SK-N-SH (cell line): ENCODE data around the gene IQUB. TPM values are rescaled to one million over a fixed set of nuclear protein-coding genes. Genes with fewer than 3 reads are reported as not detected.

ENCODE experiments used
- CTCF ChIA-PET: fragments of 300-600, 350-600 bp; formaldehyde crosslinking; extraction: SDS; loops from one replicate; lab custom pipeline; 2021; lab: Yijun Ruan, JAX
- POLR2A ChIA-PET: fragments of 350-600 bp; sonication (Branson Sonifier 250); formaldehyde crosslinking; extraction: SDS; loops from one replicate; lab custom pipeline; 2020; ENCODE audit warnings: antibody characterized with exemption, inconsistent platforms; lab: Yijun Ruan, JAX
- DNase-seq: peaks from one replicate; pipeline ENCODE4 v3.0.0; 2012
- H2AFZ ChIP-seq: fragments of 200-600 bp; sonication (generic); 2 replicates; pipeline ENCODE4 v1.8.1; 2016; ENCODE audit warnings: antibody characterized with exemption, mild to moderate bottlenecking, low read depth
- H3F3A ChIP-seq: fragments of 200-600 bp; sonication (generic); replicated peaks from 2 replicates; pipeline ENCODE3; 2016; ENCODE audit warnings: antibody characterized with exemption, mild to moderate bottlenecking; ENCODE audit not compliant: insufficient read depth
- H3K27ac ChIP-seq, 2 experiments: fragments of 200-500 bp in 1 of 2; fragments of 200-600 bp in 1 of 2; sonication (Bioruptor generic) in 1 of 2; sonication (generic), shearing (Covaris generic) in 1 of 2; 2 replicates each; pipeline versions ENCODE4 v1.5.1 to v1.6.1; 2014 to 2016; ENCODE audit warnings: low read depth in 2 of 2, inconsistent platforms in 1 of 2, low read length in 1 of 2, mild to moderate bottlenecking in 1 of 2, mixed read lengths in 1 of 2
- H3K27me3 ChIP-seq: fragments of 200-600 bp; sonication (generic), shearing (Covaris generic); 2 replicates; pipeline ENCODE4 v1.6.1; 2016; ENCODE audit warnings: mixed run types; ENCODE audit not compliant: insufficient read depth
- H3K36me3 ChIP-seq, 2 experiments: fragments of 200-500 bp in 1 of 2; fragments of 200-600 bp in 1 of 2; sonication (Bioruptor generic) in 1 of 2; sonication (generic) in 1 of 2; replicated peaks in 1 of 2; 2 replicates each; pipeline versions ENCODE3 to v1.5.1; 2014 to 2016; ENCODE audit warnings: low read length in 1 of 2, mild to moderate bottlenecking in 1 of 2; ENCODE audit not compliant: insufficient read depth in 2 of 2, control insufficient read depth in 1 of 2
- H3K4me1 ChIP-seq, 2 experiments: fragments of 200-500 bp in 1 of 2; fragments of 200-600 bp in 1 of 2; sonication (Bioruptor generic) in 1 of 2; sonication (generic), shearing (Covaris generic) in 1 of 2; 2 replicates each; pipeline versions ENCODE4 v1.5.1 to v1.6.1; 2014 to 2016; ENCODE audit warnings: low read depth in 1 of 2, low read length in 1 of 2, mixed run types in 1 of 2; ENCODE audit not compliant: insufficient read depth in 2 of 2, control insufficient read depth in 1 of 2
- H3K4me2 ChIP-seq: fragments of 200-600 bp; sonication (generic), shearing (Covaris generic); 2 replicates; pipeline ENCODE4 v1.6.1; 2017; ENCODE audit warnings: mixed run types
- H3K4me3 ChIP-seq, 2 experiments: fragments of 200-500 bp in 1 of 2; fragments of 200-600 bp in 1 of 2; sonication (Bioruptor generic) in 1 of 2; sonication (generic), shearing (Covaris generic) in 1 of 2; 2 replicates each; pipeline versions ENCODE4 v1.5.1 to v1.8.1; 2014 to 2016; ENCODE audit warnings: low read depth in 2 of 2, inconsistent platforms in 1 of 2, low read length in 1 of 2, mild to moderate bottlenecking in 1 of 2, mixed read lengths in 1 of 2, moderate library complexity in 1 of 2
- H3K79me2 ChIP-seq: fragments of 200-600 bp; sonication (generic); 2 replicates; pipeline ENCODE4 v1.8.1; 2017; ENCODE audit warnings: mild to moderate bottlenecking; ENCODE audit not compliant: insufficient read depth
- H3K9ac ChIP-seq: fragments of 200-600 bp; sonication (generic); 2 replicates; pipeline ENCODE4 v1.6.1; 2017; ENCODE audit warnings: mixed run types
- H3K9me2 ChIP-seq: fragments of 200-600 bp; sonication (generic); 2 replicates; pipeline ENCODE4 v1.6.1; 2017; ENCODE audit warnings: mixed run types
- H3K9me3 ChIP-seq: fragments of 200-600 bp; sonication (generic); 2 replicates; pipeline ENCODE4 v1.6.1; 2017; ENCODE audit warnings: mixed run types, mild to moderate bottlenecking, moderate library complexity
- H4K20me1 ChIP-seq: fragments of 200-600 bp; sonication (generic); 2 replicates; pipeline ENCODE4 v1.6.1; 2017; ENCODE audit warnings: mild to moderate bottlenecking, mixed run types; ENCODE audit not compliant: insufficient read depth
- CHD2 ChIP-seq: fragments of 150-350 bp; IDR thresholded peaks from 2 replicates; pipeline ENCODE4 v1.6.1; 2018; ENCODE audit warnings: low read length; ENCODE audit not compliant: partially characterized antibody
- ELF1 ChIP-seq: IDR thresholded peaks from 2 replicates; pipeline ENCODE4 v1.4.0; 2012
- FOXJ3 ChIP-seq: sonication (generic); formaldehyde crosslinking; IDR thresholded peaks from 2 replicates; pipeline ENCODE4 v1.5.1; 2020; ENCODE audit warnings: mild to moderate bottlenecking, missing genetic modification reagents
- FOXM1 ChIP-seq: IDR thresholded peaks from 2 replicates; pipeline ENCODE4 v1.4.0; 2012; ENCODE audit warnings: low read depth, mild to moderate bottlenecking
- GATA2 ChIP-seq: sonication (generic); formaldehyde crosslinking; IDR thresholded peaks from 2 replicates; pipeline ENCODE4 v1.5.0; 2020; ENCODE audit warnings: mild to moderate bottlenecking, missing genetic modification reagents
- IRF3 ChIP-seq: fragments of 150-350 bp; IDR thresholded peaks from 2 replicates; pipeline ENCODE4 v1.6.1; 2016; ENCODE audit warnings: mild to moderate bottlenecking, low read depth, low read length
- JUND ChIP-seq: IDR thresholded peaks from 2 replicates; pipeline ENCODE4 v1.4.0; 2012
- MAX ChIP-seq: IDR thresholded peaks from 2 replicates; pipeline ENCODE4 v1.4.0; 2012; ENCODE audit warnings: low read depth
- MEF2A ChIP-seq: IDR thresholded peaks from 2 replicates; pipeline ENCODE4 v1.4.0; 2012; ENCODE audit warnings: low read depth, borderline replicate concordance
- MXI1 ChIP-seq: IDR thresholded peaks from 2 replicates; pipeline ENCODE4 v1.6.1; 2012; ENCODE audit warnings: mild to moderate bottlenecking, low read depth, low read length, improper control_type of control experiment
- NFIC ChIP-seq: IDR thresholded peaks from 2 replicates; pipeline ENCODE4 v1.4.0; 2012; ENCODE audit warnings: borderline replicate concordance
- NRF1 ChIP-seq: IDR thresholded peaks from 2 replicates; pipeline ENCODE4 v1.6.1; 2012; ENCODE audit warnings: low read depth, mild to moderate bottlenecking, low read length
- PBX3 ChIP-seq: IDR thresholded peaks from 2 replicates; pipeline ENCODE4; 2012
- POLR2AphosphoS5 ChIP-seq: IDR thresholded peaks from 2 replicates; pipeline ENCODE4 v1.6.1; 2012; ENCODE audit warnings: low read depth, low read length
- RAD21 ChIP-seq: IDR thresholded peaks from 2 replicates; pipeline ENCODE4 v1.6.1; 2012; ENCODE audit warnings: mild to moderate bottlenecking, low read length
- RCOR1 ChIP-seq: fragments of 150-350 bp; IDR thresholded peaks from 2 replicates; pipeline ENCODE4 v1.6.1; 2017; ENCODE audit warnings: antibody characterized with exemption, low read length
- RFX5 ChIP-seq: IDR thresholded peaks from 2 replicates; pipeline ENCODE4 v1.6.1; 2012; ENCODE audit warnings: mild to moderate bottlenecking, improper control_type of control experiment, low read length
- SIN3A ChIP-seq: IDR thresholded peaks from 2 replicates; pipeline ENCODE4 v1.6.1; 2012; ENCODE audit warnings: low read depth, mild to moderate bottlenecking, low read length, moderate library complexity, borderline replicate concordance
- SMC3 ChIP-seq: IDR thresholded peaks from 2 replicates; pipeline ENCODE4 v1.6.1; 2012; ENCODE audit warnings: low read depth, low read length, improper control_type of control experiment
- TAF1 ChIP-seq: IDR thresholded peaks from 2 replicates; pipeline ENCODE4 v1.6.1; 2012; ENCODE audit warnings: low read depth, mild to moderate bottlenecking, low read length, moderate library complexity, borderline replicate concordance
- YY1 ChIP-seq: IDR thresholded peaks from 2 replicates; pipeline ENCODE4 v1.4.0; 2012; ENCODE audit warnings: low read depth, mild to moderate bottlenecking
- WGBS: methylation state at CpG from one replicate; pipeline ENCODE4 v1.1.6; 2017; ENCODE audit warnings: low lambda C conversion rate; 5-methylcytosine and 5-hydroxymethylcytosine counted together
- polyA plus RNA-seq, 3 experiments: library from polyadenylated mRNA; depleted of rRNA; stranded (reverse); fragments of >200 nt; gene quantifications; 2 replicates each; pipeline ENCODE4 v1.2.3, GENCODE V29; 2012
- TF ChIP-seq, protein P1 (sequence below): fragments of 200-600 bp; sonication (generic); IDR thresholded peaks from 2 replicates; pipeline ENCODE4 v1.6.1; 2017; ENCODE audit warnings: antibody characterized with exemption, mild to moderate bottlenecking, moderate library complexity
- TF ChIP-seq, protein P2 (sequence below): IDR thresholded peaks from 2 replicates; pipeline ENCODE4 v1.6.1; 2012; ENCODE audit warnings: mild to moderate bottlenecking, low read depth, low read length, moderate library complexity
- TF ChIP-seq, protein P3 (sequence below): fragments of 150-350 bp; IDR thresholded peaks from 2 replicates; pipeline ENCODE4 v1.6.1; 2017; ENCODE audit warnings: antibody characterized with exemption, low read length, low read depth, borderline replicate concordance

Gene IQUB
- polyA plus RNA-seq, 1 of the 3 experiments (the other 2 are of a cell fraction), result 0.10 TPM

GRCh38 chr7:123557398-123558288 is 23.2 kb upstream of the IQUB start, which contains the start of gene NDUFA5:
Gene NDUFA5, minus strand, starts transcription at chr7:123557818. Its CDS starts 23 bp downstream, at chr7:123557795.
- peaks cover 11% of the 10 kb centered on the region for H3F3A ChIP-seq
- no peaks in the 10 kb centered on the region for H3K27me3 ChIP-seq
- peaks cover 9 to 12% of the 10 kb centered on the region in 2 experiments for H3K4me1 ChIP-seq
- peak; percentile 87 for DNase-seq
- H3K27ac ChIP-seq, result peak within 1 kb of the TSS; percentile 76 to 96
- POLR2A ChIA-PET, result interaction anchor here (0.6 to 1.4 kb wide), 3 partner anchors 23 to 475 kb away, joined by 3 to 4 read pairs (median 3); partner anchors contain the start of genes IQUB, TMEM229A and WASL
- H3K4me3 ChIP-seq, result peak within 1 kb of the TSS; percentile 95 to 98
- WGBS, result 1% methylated on average over 40 of the region's 40 CpGs
- CTCF ChIA-PET, result interaction anchor here (0.6 to 2.3 kb wide), 9 partner anchors 21 to 314 kb away, joined by 3 to 18 read pairs (median 4); no protein-coding TSS in a partner anchor
- no peaks in the 10 kb centered on the region for H3K9me3 ChIP-seq
- H3K4me2 ChIP-seq, result peak within 1 kb of the TSS; percentile 82
- H2AFZ ChIP-seq, result peak within 1 kb of the TSS; percentile 96
- peaks cover 38% of the 10 kb centered on the region for H3K79me2 ChIP-seq
- TF ChIP-seq GATA2 (CRISPR knock-in tag) (no peak; the same call in 1 of the 2 replicates), FOXJ3 (no peak), SIN3A (peak; percentile 91; the same call in 1 of the 2 replicates), RAD21 (no peak), MEF2A (no peak), RFX5 (peak; percentile 70; the same call in 1 of the 2 replicates), FOXM1 (no peak), MAX (peak; percentile 32; the same call in 1 of the 2 replicates), SMC3 (no peak), CHD2 (peak; percentile 91), TAF1 (peak; percentile 88), RCOR1 (0 out of 2 replicates have a peak, but pooled peaks have one; percentile 26), POLR2AphosphoS5 (peak; percentile 98), ELF1 (no peak), MXI1 (peak; percentile 97), NFIC (no peak), IRF3 (no peak), NRF1 (peak; percentile 84), YY1 (peak; percentile 95), JUND (no peak), PBX3 (peak; percentile 6; the same call in 1 of the 2 replicates)
- TF ChIP-seq, protein P1, sequence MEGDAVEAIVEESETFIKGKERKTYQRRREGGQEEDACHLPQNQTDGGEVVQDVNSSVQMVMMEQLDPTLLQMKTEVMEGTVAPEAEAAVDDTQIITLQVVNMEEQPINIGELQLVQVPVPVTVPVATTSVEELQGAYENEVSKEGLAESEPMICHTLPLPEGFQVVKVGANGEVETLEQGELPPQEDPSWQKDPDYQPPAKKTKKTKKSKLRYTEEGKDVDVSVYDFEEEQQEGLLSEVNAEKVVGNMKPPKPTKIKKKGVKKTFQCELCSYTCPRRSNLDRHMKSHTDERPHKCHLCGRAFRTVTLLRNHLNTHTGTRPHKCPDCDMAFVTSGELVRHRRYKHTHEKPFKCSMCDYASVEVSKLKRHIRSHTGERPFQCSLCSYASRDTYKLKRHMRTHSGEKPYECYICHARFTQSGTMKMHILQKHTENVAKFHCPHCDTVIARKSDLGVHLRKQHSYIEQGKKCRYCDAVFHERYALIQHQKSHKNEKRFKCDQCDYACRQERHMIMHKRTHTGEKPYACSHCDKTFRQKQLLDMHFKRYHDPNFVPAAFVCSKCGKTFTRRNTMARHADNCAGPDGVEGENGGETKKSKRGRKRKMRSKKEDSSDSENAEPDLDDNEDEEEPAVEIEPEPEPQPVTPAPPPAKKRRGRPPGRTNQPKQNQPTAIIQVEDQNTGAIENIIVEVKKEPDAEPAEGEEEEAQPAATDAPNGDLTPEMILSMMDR, result no peak
- TF ChIP-seq, protein P2, sequence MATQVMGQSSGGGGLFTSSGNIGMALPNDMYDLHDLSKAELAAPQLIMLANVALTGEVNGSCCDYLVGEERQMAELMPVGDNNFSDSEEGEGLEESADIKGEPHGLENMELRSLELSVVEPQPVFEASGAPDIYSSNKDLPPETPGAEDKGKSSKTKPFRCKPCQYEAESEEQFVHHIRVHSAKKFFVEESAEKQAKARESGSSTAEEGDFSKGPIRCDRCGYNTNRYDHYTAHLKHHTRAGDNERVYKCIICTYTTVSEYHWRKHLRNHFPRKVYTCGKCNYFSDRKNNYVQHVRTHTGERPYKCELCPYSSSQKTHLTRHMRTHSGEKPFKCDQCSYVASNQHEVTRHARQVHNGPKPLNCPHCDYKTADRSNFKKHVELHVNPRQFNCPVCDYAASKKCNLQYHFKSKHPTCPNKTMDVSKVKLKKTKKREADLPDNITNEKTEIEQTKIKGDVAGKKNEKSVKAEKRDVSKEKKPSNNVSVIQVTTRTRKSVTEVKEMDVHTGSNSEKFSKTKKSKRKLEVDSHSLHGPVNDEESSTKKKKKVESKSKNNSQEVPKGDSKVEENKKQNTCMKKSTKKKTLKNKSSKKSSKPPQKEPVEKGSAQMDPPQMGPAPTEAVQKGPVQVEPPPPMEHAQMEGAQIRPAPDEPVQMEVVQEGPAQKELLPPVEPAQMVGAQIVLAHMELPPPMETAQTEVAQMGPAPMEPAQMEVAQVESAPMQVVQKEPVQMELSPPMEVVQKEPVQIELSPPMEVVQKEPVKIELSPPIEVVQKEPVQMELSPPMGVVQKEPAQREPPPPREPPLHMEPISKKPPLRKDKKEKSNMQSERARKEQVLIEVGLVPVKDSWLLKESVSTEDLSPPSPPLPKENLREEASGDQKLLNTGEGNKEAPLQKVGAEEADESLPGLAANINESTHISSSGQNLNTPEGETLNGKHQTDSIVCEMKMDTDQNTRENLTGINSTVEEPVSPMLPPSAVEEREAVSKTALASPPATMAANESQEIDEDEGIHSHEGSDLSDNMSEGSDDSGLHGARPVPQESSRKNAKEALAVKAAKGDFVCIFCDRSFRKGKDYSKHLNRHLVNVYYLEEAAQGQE, result peak; percentile 56; the same call in 1 of the 2 replicates
- TF ChIP-seq, protein P3, sequence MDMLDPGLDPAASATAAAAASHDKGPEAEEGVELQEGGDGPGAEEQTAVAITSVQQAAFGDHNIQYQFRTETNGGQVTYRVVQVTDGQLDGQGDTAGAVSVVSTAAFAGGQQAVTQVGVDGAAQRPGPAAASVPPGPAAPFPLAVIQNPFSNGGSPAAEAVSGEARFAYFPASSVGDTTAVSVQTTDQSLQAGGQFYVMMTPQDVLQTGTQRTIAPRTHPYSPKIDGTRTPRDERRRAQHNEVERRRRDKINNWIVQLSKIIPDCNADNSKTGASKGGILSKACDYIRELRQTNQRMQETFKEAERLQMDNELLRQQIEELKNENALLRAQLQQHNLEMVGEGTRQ, result no peak
- peaks cover 20 to 25% of the 10 kb centered on the region in 2 experiments for H3K36me3 ChIP-seq
- no peaks in the 10 kb centered on the region for H3K9me2 ChIP-seq
- H4K20me1 ChIP-seq, result no peaks in the 10 kb centered on the region
- H3K9ac ChIP-seq, result peak within 1 kb of the TSS; percentile 83
